DMS 273 (cell line): Measurements from ENCODE around the gene PPIL6.

ENCODE experiments used
- DNase-seq: peaks from one replicate; lab custom pipeline; 2025; ENCODE audit not compliant: unreplicated experiment; lab: John Stamatoyannopoulos, UW

The PPIL6 gene

GRCh38 chr6:109440331-109441068, at the start of gene PPIL6, which contains the start of gene SMPD2:
Gene PPIL6, minus strand, starts transcription at chr6:109440628. Its CDS starts 38 bp downstream, at chr6:109440590.
Gene SMPD2, plus strand, starts transcription at chr6:109440724. Its CDS starts 398 bp downstream, at chr6:109441122.
- DNase-seq: peak; percentile 97

GRCh38 chr6:109488001-109488400, 47.6 kb upstream of the PPIL6 start:
- no peak for DNase-seq

GRCh38 chr6:109486068-109486467, 45.6 kb upstream of the PPIL6 start:
- DNase-seq: no peak

GRCh38 chr6:109485266-109485935, 45.0 kb upstream of the PPIL6 start:
- DNase-seq: peak; percentile 68

- peak; percentile 30 for DNase-seq
These were observed 43.7 kb upstream of the PPIL6 start for GRCh38 chr6:109484122-109484521.

- peak; percentile 39 for DNase-seq
These were observed 43.3 kb upstream of the PPIL6 start for GRCh38 chr6:109483735-109484057.

- DNase-seq: peak; percentile 96
These were observed 42.7 kb upstream of the PPIL6 start, which contains the start of gene ZBTB24 for GRCh38 chr6:109482905-109483734. Gene ZBTB24, minus strand, starts transcription at chr6:109483219. Its CDS starts 1,193 bp downstream, at chr6:109482026.

- no peak for DNase-seq
These were observed 40.6 kb upstream of the PPIL6 start for GRCh38 chr6:109480993-109481480.

- no peak for DNase-seq
These were observed 38.6 kb upstream of the PPIL6 start for GRCh38 chr6:109478841-109479624.

- no peak for DNase-seq
These were observed 37.9 kb upstream of the PPIL6 start for GRCh38 chr6:109478222-109478805.

GRCh38 chr6:109477725-109478124, 37.3 kb upstream of the PPIL6 start:
- no peak for DNase-seq

- DNase-seq: no peak
These were observed 36.8 kb upstream of the PPIL6 start for GRCh38 chr6:109477184-109477583.

- no peak for DNase-seq
These were observed 35.2 kb upstream of the PPIL6 start for GRCh38 chr6:109475625-109476024.

GRCh38 chr6:109474995-109475394, 34.6 kb upstream of the PPIL6 start:
- no peak for DNase-seq

- no peak for DNase-seq
These were observed 32.7 kb upstream of the PPIL6 start for GRCh38 chr6:109473120-109473519.

- DNase-seq: no peak
These were observed 31.9 kb upstream of the PPIL6 start for GRCh38 chr6:109472132-109472995.

GRCh38 chr6:109471105-109471810, 30.8 kb upstream of the PPIL6 start:
- DNase-seq: no peak

GRCh38 chr6:109469591-109470189, 29.3 kb upstream of the PPIL6 start:
- no peak for DNase-seq
